Activated CD4-positive, CD25-positive, alpha-beta regulatory T cell treated with anti-CD3 and anti-CD28 coated beads, Interleukin-2, amount 50 U/mL, for 72 hours (primary cell): Measurements from ENCODE around the gene APOBEC3H.

Source experiments
- DNase-seq: peaks from one replicate; pipeline ENCODE4 v3.0.0; 2021

APOBEC3H gene

GRCh38 chr22:39138357-39138997 is 41.4 kb downstream of the APOBEC3H start:
- DNase-seq, result no peak

GRCh38 chr22:39139933-39140332 is 42.9 kb downstream of the APOBEC3H start:
- no peak for DNase-seq

GRCh38 chr22:39142088-39142680 is 45.1 kb downstream of the APOBEC3H start:
- no peak for DNase-seq

GRCh38 chr22:39144101-39144767 is 47.2 kb downstream of the APOBEC3H start:
- DNase-seq, result peak; percentile 58

GRCh38 chr22:39146256-39147101 is 49.4 kb downstream of the APOBEC3H start:
- no peak for DNase-seq

GRCh38 chr22:39147335-39148025 is 50.4 kb downstream of the APOBEC3H start:
- no peak for DNase-seq

- no peak for DNase-seq
These were observed 51.1 kb downstream of the APOBEC3H start for GRCh38 chr22:39148026-39148726.

- DNase-seq, result peak; percentile 68
These were observed 51.9 kb downstream of the APOBEC3H start for GRCh38 chr22:39148727-39149535.

GRCh38 chr22:39149915-39150847 is 53.1 kb downstream of the APOBEC3H start:
- DNase-seq, result no peak

GRCh38 chr22:39150848-39151215 is 53.8 kb downstream of the APOBEC3H start:
- no peak for DNase-seq

GRCh38 chr22:39151329-39151975 is 54.4 kb downstream of the APOBEC3H start:
- no peak for DNase-seq

GRCh38 chr22:39152024-39152510 is 55.0 kb downstream of the APOBEC3H start:
- DNase-seq, result no peak

GRCh38 chr22:39152511-39153219 is 55.6 kb downstream of the APOBEC3H start, which contains the start of gene CBX7:
TSS of gene CBX7 (minus strand) at chr22:39152680. CDS start at chr22:39152444, 236 bp downstream.
- peak; percentile 93 for DNase-seq

- no peak for DNase-seq
These were observed 56.2 kb downstream of the APOBEC3H start for GRCh38 chr22:39153220-39153717.
